HG03469 (cell line): Measurements from ENCODE around the gene IL2RG.

ENCODE experiments used
- ATAC-seq: cut with Tn5 transposase; IDR thresholded peaks from one replicate; pipeline ENCODE4 v1.9.1; 2021; ENCODE audit warnings: mild to moderate bottlenecking, moderate library complexity, moderate number of reproducible peaks; ENCODE audit not compliant: unreplicated experiment

IL2RG gene

DNA sequence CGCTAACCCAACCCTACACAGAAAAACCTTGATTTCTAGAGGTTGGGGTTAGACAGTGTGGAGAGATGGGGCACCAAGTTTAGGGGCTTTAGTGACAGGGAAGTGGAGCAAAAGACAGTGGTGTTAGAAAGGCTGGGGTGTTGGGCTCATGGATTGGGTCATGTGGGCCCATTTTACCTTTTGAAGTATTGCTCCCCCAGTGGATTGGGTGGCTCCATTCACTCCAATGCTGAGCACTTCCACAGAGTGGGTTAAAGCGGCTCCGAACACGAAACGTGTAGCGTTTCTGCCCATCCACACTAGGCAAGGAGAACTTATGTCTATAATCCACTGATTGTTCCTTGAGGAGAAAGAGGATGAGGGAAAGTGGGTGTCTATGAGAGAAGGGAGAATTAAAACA, 2.3 kb downstream of the IL2RG start:
- no peak for ATAC-seq

DNA sequence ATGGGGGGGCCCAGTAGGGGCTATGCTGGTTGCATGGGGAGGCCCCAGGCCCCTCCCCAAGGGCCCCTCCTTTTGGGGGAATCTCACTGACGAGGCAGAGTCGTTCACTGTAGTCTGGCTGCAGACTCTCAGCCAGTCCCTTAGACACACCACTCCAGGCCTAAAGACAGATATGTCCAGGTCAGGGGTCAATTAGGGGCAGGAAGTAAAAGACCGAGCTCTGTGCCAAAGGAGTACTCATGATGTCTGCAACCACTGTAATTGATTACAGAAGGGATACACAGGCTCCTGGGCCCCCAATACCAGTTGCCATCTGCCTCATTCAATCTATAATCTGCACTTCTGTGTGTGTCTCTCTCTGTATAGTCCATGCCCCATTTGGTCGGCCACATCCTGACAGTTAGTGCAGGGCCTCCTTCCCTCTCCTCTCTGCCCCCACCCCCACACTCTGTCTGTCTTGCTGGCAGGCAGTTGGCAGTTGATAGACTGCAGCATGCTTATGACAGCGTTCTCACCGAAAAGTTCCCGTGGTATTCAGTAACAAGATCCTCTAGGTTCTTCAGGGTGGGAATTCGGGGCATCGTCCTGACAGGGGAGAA, 3.5 kb downstream of the IL2RG start:
- ATAC-seq: no peak

DNA sequence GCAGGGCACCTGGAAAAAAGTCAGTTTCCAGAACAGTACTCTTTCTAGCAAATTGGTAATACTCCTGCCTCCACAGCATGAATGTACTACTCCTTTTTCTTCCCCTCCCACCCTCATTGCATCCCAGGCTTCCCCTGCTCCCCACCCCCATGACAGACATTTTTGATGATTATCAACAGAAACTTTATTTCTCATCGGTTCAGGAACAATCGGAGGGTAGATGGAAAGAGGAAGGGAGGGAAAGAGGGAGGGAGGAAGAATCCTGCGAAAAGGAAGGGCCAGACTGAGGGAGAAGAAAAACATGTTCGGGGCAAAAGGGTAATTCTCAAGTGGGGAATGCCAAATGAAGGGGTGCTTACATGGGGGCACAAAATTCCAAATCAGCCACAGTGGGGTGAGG, 4.1 kb downstream of the IL2RG start:
- ATAC-seq: no peak

DNA sequence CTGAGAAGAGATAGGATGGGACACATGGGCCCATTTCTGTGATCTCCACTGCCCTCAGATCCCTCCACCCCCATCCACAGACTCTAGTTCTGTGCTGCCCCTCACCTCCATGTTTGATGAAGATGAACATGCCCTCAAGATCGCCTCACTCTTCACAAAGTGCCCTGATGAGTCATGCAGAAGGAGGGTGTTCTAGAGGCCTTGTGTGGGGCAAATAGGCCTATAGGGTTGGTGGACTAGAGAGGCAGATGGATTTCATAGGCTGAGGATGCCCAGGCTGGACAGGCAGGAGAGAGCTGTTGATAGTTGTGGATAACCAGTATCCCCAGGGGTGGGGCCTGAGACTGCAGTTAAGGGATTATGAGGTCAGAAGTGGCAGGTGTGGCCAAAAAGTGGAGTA, 5.0 kb downstream of the IL2RG start, which contains the start of gene CXorf65:
CXorf65 (minus strand) TSS at position 314 of the 400 bp plus-strand sequence; CDS start at position 130, 184 bp downstream.
- no peak for ATAC-seq

DNA sequence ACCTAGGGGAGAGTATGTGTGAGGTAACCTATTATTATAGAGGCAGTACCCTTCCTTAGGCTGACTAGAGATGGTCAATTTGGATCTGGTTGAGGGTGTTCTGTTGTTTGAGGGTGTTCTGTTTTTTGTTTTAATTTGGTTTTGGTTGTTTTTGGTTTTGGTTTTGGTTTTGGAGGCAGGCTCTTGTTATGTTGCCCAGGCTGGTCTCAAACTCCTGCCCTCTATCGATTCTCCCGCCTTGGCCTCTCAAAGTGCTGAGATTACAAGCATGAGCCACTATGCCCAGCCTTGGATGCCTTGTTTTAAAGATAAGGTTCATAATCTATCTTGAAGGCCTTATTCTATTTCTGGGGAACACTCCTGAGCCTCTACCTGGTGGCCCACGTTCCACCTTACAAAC, 5.7 kb downstream of the IL2RG start:
- ATAC-seq: no peak

DNA sequence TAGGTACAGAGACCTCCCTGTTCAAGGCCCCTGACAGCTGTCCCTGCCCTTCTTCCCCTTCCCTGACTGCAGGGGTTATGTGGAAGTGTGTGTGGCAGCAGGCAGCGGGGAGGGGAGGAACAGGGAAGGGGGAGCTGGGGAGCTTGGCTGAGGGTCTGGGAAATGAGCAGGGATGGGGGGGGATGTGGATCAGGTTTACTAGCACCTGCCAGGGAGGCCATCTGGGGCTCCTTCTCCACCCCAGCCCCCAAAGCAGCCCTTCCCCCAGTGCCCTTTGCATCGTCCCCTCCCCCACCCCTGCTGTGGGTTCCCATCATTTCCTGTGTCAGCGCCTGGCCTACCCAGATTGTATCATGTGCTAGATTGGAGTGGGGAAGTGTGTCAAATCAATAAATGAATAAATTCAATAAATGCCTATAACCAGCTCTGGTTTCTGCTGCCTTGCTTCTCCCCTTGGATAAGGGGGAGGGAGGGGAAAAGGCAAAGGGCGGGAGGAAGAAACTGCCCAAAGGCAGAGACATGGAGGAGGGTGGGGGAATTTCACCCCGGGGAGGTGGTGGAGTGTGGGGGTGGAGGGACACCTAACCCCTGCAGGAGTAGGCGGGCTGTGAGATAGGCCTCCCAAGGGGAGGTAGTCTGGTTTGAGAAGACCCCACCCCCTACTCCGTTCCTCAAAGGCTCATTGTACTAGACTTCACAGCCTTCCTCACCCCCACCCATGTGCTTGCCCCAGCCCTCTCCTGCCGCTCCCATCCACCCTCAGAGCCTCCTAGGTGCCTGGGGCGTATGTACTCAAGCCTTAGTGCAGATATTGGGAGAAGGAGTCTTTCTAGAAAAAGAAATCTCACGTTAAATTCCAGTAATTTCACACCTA, 8.0 kb downstream of the IL2RG start:
- no peak for ATAC-seq

DNA sequence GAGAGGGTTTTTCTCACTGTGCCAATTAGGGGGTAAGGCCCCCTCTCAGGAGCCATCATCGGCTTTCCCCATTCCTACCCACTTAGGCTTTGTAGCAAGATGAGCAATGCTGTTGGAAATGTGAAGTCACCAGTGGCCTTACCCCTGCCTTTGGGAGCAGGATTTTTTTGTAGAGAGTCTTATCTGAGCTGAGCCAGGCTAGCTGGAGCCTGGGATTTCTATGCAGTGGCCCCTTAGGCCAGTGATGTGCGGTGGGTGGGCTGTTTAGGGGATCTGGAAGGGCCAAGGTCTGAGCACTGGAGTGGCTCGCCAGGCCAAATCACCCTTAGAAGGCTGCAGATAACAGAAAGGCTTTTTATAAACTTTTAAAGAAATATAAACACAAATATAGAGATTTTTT, 9.1 kb downstream of the IL2RG start:
- no peak for ATAC-seq

DNA sequence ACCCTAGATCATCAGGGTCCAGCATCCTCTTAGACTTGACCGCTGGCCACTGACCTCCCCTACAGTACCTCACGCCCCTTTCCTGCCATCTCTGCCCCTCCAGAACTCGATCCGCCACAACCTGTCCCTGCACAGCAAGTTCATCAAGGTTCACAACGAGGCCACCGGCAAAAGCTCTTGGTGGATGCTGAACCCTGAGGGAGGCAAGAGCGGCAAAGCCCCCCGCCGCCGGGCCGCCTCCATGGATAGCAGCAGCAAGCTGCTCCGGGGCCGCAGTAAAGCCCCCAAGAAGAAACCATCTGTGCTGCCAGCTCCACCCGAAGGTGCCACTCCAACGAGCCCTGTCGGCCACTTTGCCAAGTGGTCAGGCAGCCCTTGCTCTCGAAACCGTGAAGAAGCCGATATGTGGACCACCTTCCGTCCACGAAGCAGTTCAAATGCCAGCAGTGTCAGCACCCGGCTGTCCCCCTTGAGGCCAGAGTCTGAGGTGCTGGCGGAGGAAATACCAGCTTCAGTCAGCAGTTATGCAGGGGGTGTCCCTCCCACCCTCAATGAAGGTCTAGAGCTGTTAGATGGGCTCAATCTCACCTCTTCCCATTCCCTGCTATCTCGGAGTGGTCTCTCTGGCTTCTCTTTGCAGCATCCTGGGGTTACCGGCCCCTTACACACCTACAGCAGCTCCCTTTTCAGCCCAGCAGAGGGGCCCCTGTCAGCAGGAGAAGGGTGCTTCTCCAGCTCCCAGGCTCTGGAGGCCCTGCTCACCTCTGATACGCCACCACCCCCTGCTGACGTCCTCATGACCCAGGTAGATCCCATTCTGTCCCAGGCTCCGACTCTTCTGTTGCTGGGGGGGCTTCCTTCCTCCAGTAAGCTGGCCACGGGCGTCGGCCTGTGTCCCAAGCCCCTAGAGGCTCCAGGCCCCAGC, 10.5 kb downstream of the IL2RG start:
- no peak for ATAC-seq

DNA sequence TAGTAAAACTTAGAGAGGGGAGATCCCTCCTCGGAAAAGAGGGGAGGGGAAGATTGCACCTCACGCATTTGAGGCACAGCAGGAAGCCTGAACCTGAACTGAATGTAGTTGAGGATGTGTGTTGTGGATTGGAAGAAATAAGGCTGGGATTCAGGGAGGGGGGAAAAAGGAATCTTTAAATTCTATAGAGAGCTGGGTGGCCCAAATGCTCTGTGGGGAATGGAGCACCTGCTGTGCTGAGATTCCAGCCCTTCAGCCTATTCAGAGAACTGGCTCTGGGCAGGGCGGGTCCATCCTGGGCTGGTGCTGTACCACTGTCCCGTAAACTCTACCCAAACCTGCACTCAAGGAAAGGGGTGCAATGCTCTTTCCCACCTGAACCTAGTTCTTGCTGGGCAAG, 11.6 kb downstream of the IL2RG start:
- ATAC-seq: no peak

DNA sequence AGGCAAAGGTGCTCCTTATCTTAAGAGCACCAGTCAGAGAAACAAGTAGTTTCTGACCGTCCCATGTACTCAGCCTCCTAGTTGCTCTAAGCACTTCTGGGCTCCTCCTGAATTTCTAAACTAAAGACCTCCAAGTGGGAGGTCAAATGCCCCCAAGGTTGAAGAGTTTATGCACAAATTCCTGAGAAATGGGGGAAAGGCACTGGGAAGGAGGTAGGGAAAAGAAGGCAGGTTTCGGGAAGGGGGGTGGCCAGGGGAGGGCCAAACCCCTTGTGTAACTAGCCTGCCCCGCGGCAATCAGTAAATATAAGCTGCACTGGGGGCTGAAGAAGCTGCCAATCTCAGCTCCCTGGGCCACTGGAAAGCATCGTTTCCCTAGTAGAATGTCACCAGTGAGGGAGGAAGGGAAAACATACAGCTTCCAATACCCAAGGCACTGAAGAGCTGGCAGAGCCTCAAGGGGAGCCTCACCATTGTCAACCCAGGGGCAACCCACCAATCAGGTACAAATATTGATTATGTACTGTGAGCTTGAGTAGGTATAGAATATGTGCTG, 12.3 kb downstream of the IL2RG start:
- ATAC-seq: no peak

DNA sequence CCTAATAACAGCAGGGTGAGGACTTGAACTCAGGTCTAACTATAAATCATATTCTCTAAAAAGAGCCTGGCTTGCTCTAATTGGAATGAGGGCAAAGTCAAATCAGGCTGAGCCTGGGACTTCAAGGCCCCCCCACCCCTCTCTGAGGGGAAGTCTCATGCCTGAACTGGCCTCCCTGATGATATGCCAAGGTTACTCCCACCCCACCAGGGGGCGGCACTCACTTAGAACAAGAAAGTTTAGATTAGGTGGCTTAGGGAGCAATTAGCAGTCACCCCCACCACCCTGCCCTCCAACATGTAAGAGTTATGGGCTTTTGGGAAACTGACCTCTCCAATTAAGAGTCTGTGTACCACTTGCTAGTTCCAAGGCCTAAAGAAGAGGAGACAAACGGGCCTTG, 13.1 kb downstream of the IL2RG start:
- ATAC-seq: no peak

DNA sequence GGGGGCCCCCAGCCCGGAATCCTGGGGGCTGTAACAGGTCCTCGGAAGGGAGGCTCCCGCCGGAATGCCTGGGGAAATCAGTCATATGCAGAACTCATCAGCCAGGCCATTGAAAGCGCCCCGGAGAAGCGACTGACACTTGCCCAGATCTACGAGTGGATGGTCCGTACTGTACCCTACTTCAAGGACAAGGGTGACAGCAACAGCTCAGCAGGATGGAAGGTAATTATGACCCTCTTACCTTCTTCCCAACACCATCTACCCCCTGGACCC, 14.7 kb downstream of the IL2RG start:
- no peak for ATAC-seq

DNA sequence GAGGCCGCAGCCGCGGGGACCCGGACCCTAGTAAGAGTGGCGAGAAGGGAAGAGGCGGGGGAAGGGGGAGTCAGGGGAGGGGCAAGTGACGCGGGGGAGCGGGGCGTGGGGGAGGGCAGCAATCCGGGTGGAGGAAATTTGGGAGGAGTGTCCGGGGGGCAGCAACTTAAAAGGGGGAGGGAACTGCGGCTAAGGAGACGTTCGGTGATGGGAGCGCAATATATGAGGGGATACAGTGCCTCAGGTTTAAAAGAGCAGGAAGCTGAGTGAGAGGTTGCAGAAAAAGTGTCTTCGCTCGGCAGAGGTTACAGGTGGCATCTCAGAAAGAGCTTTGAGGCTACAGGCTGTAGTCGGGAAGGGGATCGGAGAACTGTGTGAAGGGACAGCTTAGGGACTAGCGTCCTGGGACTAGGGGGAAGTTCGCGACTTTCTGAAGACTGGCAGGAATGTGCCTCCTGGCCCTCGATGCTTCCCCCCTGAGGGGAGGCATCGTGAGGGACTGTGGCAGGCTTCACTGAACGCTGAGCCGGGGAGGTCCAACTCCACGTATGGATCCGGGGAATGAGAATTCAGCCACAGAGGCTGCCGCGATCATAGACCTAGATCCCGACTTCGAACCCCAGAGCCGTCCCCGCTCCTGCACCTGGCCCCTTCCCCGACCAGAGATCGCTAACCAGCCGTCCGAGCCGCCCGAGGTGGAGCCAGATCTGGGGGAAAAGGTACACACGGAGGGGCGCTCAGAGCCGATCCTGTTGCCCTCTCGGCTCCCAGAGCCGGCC, 15.2 kb downstream of the IL2RG start:
- no peak for ATAC-seq

DNA sequence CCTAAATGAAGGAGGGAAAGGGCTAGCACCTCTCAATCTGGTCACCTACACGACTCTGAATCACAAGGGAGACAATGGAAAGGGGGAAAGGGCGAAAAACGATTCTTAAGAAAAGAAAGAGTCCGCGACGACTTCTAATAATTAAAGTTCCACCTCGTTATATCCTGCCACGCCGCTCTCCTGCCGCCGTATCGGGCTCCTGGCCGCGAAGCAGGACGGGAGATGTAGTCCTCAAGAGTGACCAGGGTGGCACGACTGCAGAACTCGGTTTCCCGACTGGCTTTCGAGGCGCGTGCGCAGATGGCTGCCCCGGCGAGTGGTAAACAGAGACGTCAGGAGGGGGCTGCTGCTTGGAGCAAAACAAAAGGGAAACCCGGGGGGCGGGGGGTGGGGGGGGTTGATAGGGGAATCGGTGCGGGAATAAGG, 15.8 kb downstream of the IL2RG start, which contains the start of gene FOXO4:
FOXO4 (plus strand) TSS at position 297 of the 426 bp plus-strand sequence. CDS start 678 bp downstream, outside the sequence.
- peak; percentile 86 for ATAC-seq

DNA sequence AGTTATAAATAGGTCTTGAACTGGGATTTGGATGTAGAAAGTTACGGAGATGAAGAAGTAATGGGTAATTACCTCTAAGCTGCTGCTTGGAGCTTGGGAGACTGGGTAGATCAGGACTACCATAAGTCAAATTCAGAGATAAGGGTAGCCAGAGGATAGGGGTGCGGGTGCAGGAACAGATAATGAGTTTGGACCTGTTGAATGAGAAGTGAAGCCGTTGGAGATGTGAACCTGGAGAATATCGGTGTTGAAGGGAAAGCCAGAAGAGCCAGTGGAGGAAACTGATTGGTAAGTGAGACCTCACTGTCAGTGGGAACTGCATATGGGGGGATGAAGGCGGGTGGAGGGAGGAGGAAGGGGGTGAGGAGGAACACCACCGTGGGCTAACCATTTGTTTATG, 16.3 kb downstream of the IL2RG start:
- no peak for ATAC-seq

DNA sequence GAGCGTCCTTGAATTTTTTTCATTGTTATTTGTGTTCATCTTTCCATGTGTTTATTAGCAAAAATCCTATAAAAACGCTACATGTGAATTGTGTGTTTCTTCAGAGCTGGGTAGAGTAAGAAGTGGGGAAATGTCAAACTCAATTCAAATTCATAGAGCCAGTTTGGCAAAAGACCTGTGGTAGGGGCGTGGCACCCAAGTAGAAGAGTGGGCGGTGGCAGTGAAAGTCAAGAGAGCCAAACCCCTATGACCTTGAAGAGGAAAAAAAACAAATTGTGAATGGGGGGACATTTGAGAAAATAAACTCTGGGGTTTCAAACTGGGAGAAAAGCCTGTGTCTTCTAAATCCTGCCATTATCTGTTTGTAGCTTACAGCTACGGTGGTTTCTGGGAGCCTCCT, 20.1 kb downstream of the IL2RG start:
- ATAC-seq: no peak

DNA sequence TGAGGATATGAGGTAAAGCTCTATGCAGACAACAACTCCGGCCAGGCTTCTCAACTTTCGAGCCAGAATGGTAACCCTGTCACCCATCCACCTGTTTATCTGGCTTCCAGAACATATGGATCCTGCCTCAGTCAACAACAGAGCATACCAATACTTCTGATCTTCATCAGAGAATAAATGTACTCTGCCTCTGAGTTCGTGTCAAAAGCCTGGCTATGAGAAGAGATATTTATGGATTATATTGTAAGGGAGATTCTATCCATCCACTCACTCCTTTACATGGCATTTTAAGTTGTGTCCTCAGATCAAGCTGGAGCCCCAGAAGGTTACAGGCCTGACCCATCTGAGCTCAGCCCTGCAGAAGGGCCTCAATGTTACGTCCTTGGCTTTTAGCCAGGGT, 25.5 kb downstream of the IL2RG start:
- no peak for ATAC-seq

DNA sequence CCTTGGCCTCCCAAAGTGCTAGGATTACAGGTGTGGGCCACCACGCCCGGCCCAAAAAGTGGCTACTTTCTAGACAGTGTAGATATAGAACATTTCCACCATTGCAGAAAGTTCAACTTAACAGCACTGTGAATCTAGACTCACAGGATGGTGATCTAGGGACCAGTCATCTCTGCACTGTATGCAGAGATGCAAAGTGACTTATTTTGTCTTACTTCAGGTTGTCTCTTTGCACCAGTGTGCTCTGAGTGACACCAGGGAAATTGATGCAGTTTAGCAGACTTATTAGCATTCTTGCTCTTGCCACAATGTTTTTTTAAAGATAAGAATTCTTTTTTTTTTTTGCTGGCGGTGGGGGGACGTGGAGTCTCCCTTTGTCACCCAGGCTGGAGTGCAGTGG, 28.6 kb downstream of the IL2RG start:
- no peak for ATAC-seq

DNA sequence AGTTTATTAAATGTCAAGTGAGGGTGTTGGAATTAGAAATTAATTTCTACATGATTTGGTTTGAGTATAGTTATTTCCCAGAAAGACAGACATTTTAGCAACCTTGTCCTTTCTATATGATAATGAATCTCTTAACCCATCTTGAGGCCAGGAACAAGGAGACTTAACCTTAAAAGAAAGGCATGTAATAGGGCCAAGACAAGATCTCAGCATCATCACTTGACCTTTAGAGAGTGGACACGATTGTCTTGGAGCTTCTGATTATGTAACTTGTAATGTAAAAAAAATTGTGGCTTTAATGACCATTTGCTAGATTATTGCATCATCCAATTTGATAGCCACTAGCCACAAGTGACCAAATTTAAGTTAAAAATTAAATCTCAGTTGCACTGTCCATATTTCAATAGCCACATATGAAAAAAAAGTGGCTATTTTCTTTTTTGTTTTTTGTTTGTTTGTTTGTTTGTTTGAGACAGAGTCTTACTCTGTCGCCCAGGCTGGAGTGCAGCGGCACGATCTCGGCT, 29.2 kb downstream of the IL2RG start:
- no peak for ATAC-seq
